K562 (cell line): Measurements from ENCODE around the gene AP3S2. TPM values are rescaled to one million over a fixed set of nuclear protein-coding genes. Genes with fewer than 3 reads are reported as not detected.

Experiments used
- ATF1 ChIP-seq, 2 experiments: fragments of 450-650 bp in 1 of 2; IDR thresholded peaks; 2 replicates each; pipeline ENCODE4 v1.6.1; 2016; ENCODE audit warnings: missing compliant biosample characterization in 1 of 2, missing genetic modification characterization in 1 of 2
- BRD9 ChIP-seq: fragments of 450-650 bp; IDR thresholded peaks from 2 replicates; pipeline ENCODE4 v1.6.1; 2018; ENCODE audit warnings: low read depth; ENCODE audit not compliant: partially characterized antibody
- CEBPB ChIP-seq: fragments of 450-650 bp; IDR thresholded peaks from 2 replicates; pipeline ENCODE4 v1.6.1; 2016; ENCODE audit warnings: missing genetic modification characterization, missing compliant biosample characterization
- FUS ChIP-seq: fragments of 200-400 bp; formaldehyde crosslinking; optimal IDR thresholded peaks from 2 replicates; pipeline ENCODE3; 2017; ENCODE audit warnings: low read depth, low read length
- HEY1 ChIP-seq: fragments of 250-450 bp; sonication (Bioruptor Pico); IDR thresholded peaks from 2 replicates; pipeline ENCODE4 v1.5.0; 2020; ENCODE audit warnings: mild to moderate bottlenecking, moderate library complexity, borderline replicate concordance
- KLF16 ChIP-seq: IDR thresholded peaks from 2 replicates; pipeline ENCODE4 v1.6.1; 2016; ENCODE audit warnings: antibody characterized with exemption
- L3MBTL2 ChIP-seq: fragments of 450-650 bp; IDR thresholded peaks from 2 replicates; pipeline ENCODE4 v1.6.1; 2016; ENCODE audit warnings: mild to moderate bottlenecking, moderate library complexity
- RBBP5 ChIP-seq: fragments of 200-600 bp; sonication (generic); IDR thresholded peaks from 2 replicates; pipeline ENCODE4 v1.6.1; 2012; ENCODE audit warnings: borderline replicate concordance, mild to moderate bottlenecking, low read length, control low read depth, inconsistent platforms; ENCODE audit not compliant: insufficient read depth, poor library complexity, severe bottlenecking
- SLC30A9 ChIP-seq: fragments of 250-450 bp; sonication (Bioruptor Pico); IDR thresholded peaks from 2 replicates; pipeline ENCODE4 v1.8.0; 2022; ENCODE audit warnings: mild to moderate bottlenecking, moderate library complexity
- SRSF7 ChIP-seq: fragments of 200-400 bp; formaldehyde crosslinking; optimal IDR thresholded peaks from 2 replicates; pipeline ENCODE3; 2017; ENCODE audit warnings: mild to moderate bottlenecking, low read depth, low read length
- STAT5B ChIP-seq: fragments of 250-450 bp; sonication (Bioruptor Pico); IDR thresholded peaks from 2 replicates; pipeline ENCODE4 v1.8.0; 2021; ENCODE audit warnings: mild to moderate bottlenecking, inconsistent platforms
- TARDBP ChIP-seq: fragments of 450-650 bp; IDR thresholded peaks from 2 replicates; pipeline ENCODE4 v1.6.1; 2016
- TCF7 ChIP-seq: sonication (generic); IDR thresholded peaks from 2 replicates; pipeline ENCODE4 v1.6.1; 2016; ENCODE audit warnings: antibody characterized with exemption, borderline replicate concordance
- TFAM ChIP-seq: fragments of 250-450 bp; sonication (Bioruptor Pico); conservative IDR thresholded peaks from 2 replicates; pipeline ENCODE4 v1.5.0; 2021; ENCODE audit warnings: mild to moderate bottlenecking, moderate library complexity
- UBTF ChIP-seq, 2 experiments: IDR thresholded peaks; 2 replicates each; pipeline ENCODE4 v1.6.1; 2012; ENCODE audit warnings: improper control_type of control experiment in 2 of 2, low read depth in 2 of 2, low read length in 2 of 2, borderline replicate concordance in 1 of 2
- ZNF143 ChIP-seq: sonication (generic); formaldehyde crosslinking; IDR thresholded peaks from 2 replicates; pipeline ENCODE4 v1.9.0; 2022; ENCODE audit warnings: mild to moderate bottlenecking, missing genetic modification reagents
- polyA plus RNA-seq, 8 experiments: library from polyadenylated mRNA; depleted of rRNA in 4 of 8; stranded (reverse) in 5 of 8; unstranded in 3 of 8; fragments of >200 nt; fragmentation: Nextera tagmentation in 2 of 8; fragmentation: Illumina TruSeq in 1 of 8; extraction: Ambion mirVana in 2 of 8; extraction: Trizol in 1 of 8; gene quantifications; 2 replicates each; pipeline versions ENCODE4 v1.2.1 to v1.2.3, GENCODE V29; 2011 to 2014; ENCODE audit warnings: inconsistent platforms in 1 of 8, missing spikeins in 1 of 8
- total RNA-seq, 7 experiments: library from RNA; depleted of rRNA in 6 of 7; stranded (reverse); fragments of >200 nt in 6 of 7; fragmentation: Illumina TruSeq in 2 of 7; extraction: Trizol in 2 of 7; gene quantifications; 2 replicates each; pipeline versions ENCODE4 v1.2.1 to v1.2.3, GENCODE V29; 2011 to 2021; ENCODE audit warnings: low replicate concordance in 1 of 7
- TF ChIP-seq, protein P1 (sequence below): fragments of 250-450 bp; sonication (Bioruptor Pico); IDR thresholded peaks from 2 replicates; pipeline ENCODE4 v1.4.0; 2020; ENCODE audit warnings: mild to moderate bottlenecking, moderate library complexity
- TF ChIP-seq, protein P2 (sequence below), 2 experiments: fragments of 450-650 bp in 1 of 2; sonication (generic) in 1 of 2; formaldehyde crosslinking in 1 of 2; IDR thresholded peaks in 1 of 2; conservative IDR thresholded peaks in 1 of 2; 2 replicates each; pipeline versions ENCODE4 v1.6.1 to v1.8.1; 2016 to 2023; ENCODE audit warnings: mild to moderate bottlenecking in 2 of 2, moderate library complexity in 2 of 2, inconsistent platforms in 1 of 2, missing genetic modification reagents in 1 of 2

The AP3S2 gene
- total and polyA plus RNA-seq, 9 of the 15 experiments (the other 6 are each of a cell fraction or from before 2014, with no cell fraction given), result 16.4 to 54.1 (median 37.4) TPM

- no peak for TF ChIP-seq TARDBP
- no peak for TF ChIP-seq HEY1 (CRISPR knock-in tag)
- TF ChIP-seq, protein P1, sequence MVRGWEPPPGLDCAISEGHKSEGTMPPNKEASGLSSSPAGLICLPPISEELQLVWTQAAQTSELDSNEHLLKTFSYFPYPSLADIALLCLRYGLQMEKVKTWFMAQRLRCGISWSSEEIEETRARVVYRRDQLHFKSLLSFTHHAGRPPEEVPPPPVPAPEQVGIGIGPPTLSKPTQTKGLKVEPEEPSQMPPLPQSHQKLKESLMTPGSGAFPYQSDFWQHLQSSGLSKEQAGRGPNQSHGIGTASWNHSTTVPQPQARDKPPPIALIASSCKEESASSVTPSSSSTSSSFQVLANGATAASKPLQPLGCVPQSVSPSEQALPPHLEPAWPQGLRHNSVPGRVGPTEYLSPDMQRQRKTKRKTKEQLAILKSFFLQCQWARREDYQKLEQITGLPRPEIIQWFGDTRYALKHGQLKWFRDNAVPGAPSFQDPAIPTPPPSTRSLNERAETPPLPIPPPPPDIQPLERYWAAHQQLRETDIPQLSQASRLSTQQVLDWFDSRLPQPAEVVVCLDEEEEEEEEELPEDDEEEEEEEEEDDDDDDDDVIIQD (CRISPR knock-in tag), result no peak
- no peak for TF ChIP-seq STAT5B (CRISPR knock-in tag)
- peak; percentile 94 for TF ChIP-seq TCF7
- peak in 1 of 2 experiments; percentile 45; a peak in 1 of 4 replicates for TF ChIP-seq UBTF (IDR thresholded peaks at IDR 0.05; ENCODE audit: borderline replicate concordance in 1 of 2, low read depth in 2 of 2, low read length in 2 of 2)
- no peak for TF ChIP-seq RBBP5
- TF ChIP-seq SRSF7, result no peak
- TF ChIP-seq CEBPB (tag), result no peak
- TF ChIP-seq SLC30A9 (CRISPR knock-in tag), result no peak
- no peak for TF ChIP-seq ATF1 (CRISPR knock-in tag; IDR thresholded peaks at IDR 0.05)
- TF ChIP-seq ATF1 (tag; IDR thresholded peaks at IDR 0.05), result peak; percentile 58
- TF ChIP-seq KLF16, result no peak
- TF ChIP-seq, protein P2, sequence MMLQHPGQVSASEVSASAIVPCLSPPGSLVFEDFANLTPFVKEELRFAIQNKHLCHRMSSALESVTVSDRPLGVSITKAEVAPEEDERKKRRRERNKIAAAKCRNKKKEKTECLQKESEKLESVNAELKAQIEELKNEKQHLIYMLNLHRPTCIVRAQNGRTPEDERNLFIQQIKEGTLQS (IDR thresholded peaks at IDR 0.05), result no peak; the same call in 1 of the 2 replicates
- TF ChIP-seq, protein P2 (CRISPR knock-in tag; conservative IDR thresholded peaks at IDR 0.05), result no peak
- TF ChIP-seq L3MBTL2, result 0 out of 2 replicates have a peak, but pooled peaks have one; percentile 17
- TF ChIP-seq FUS, result no peak
- TF ChIP-seq TFAM (CRISPR knock-in tag), result no peak
- no peak for TF ChIP-seq BRD9
- no peak for TF ChIP-seq ZNF143 (CRISPR knock-in tag)
These were observed 110.5 kb downstream of the AP3S2 start (continued) for GRCh38 chr15:89783111-89783860.
